HUES48 (cell line): ENCODE results near the gene HNRNPK.
A peak's percentile ranks its signal among the peaks of the same experiment; 100 is the strongest.

Source experiments
- H3K27ac ChIP-seq: one replicate; pipeline ENCODE4 v1.7.0; 2013; ENCODE audit warnings: low read depth, low read length, inconsistent platforms
- H3K27me3 ChIP-seq: 2 replicates; pipeline ENCODE4 v1.6.1; 2013; ENCODE audit warnings: mild to moderate bottlenecking, low read length; ENCODE audit not compliant: control insufficient read depth, insufficient read depth
- H3K36me3 ChIP-seq: 2 replicates; pipeline ENCODE4 v1.6.1; 2013; ENCODE audit warnings: low read length; ENCODE audit not compliant: control insufficient read depth, insufficient read depth
- H3K4me1 ChIP-seq: 2 replicates; pipeline ENCODE4 v1.6.1; 2013; ENCODE audit warnings: mild to moderate bottlenecking, low read length; ENCODE audit not compliant: control insufficient read depth, insufficient read depth
- H3K4me3 ChIP-seq: 2 replicates; pipeline ENCODE4 v1.5.1; 2013; ENCODE audit warnings: mild to moderate bottlenecking, low read depth, low read length
- H3K9ac ChIP-seq: 2 replicates; pipeline ENCODE4 v1.6.1; 2013; ENCODE audit warnings: mild to moderate bottlenecking, low read depth, low read length, moderate library complexity
- H3K9me3 ChIP-seq: 2 replicates; pipeline ENCODE4 v1.6.1; 2013; ENCODE audit warnings: low read length; ENCODE audit not compliant: control insufficient read depth, insufficient read depth

The HNRNPK gene

DNA sequence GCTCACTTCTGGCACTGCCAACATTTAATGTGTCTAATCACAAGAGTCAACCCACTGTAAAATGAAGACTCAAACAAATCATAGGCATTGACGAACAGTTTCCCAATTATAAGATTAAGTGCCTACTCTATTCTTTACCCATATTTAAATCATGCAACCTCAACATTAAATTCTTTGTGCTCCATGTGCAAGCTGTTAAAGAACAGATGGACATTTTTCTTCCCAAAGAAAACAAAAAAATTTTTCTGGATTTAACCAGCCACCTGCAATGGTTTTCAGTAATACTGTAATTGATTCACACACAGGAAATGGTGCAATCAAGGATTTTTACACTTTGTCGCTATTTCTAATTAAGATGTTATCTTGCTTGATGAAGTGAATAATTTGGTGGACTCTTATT, 3.6 kb downstream of the HNRNPK start:
- Histone ChIP-seq H3K9ac (no peak overlapping the region), H3K27ac (peak overlapping the region; percentile 44), H3K4me3 (no peak overlapping the region), H3K9me3 (no peaks in the 10 kb centered on the region), H3K36me3 (peaks cover 76% of the 10 kb centered on the region), H3K4me1 (peaks cover 10% of the 10 kb centered on the region; the same call in 1 of the 2 replicates), H3K27me3 (no peaks in the 10 kb centered on the region)

- Histone ChIP-seq H3K9me3 (no peaks in the 10 kb centered on the region), H3K4me1 (peaks cover 10% of the 10 kb centered on the region; the same call in 1 of the 2 replicates), H3K9ac (no peak overlapping the region), H3K4me3 (no peak overlapping the region), H3K36me3 (peaks cover 86% of the 10 kb centered on the region), H3K27ac (no peak overlapping the region), H3K27me3 (no peaks in the 10 kb centered on the region)
These were observed 4.7 kb downstream of the HNRNPK start for GRCh38 chr9:83975300-83975699.

- H3K9ac ChIP-seq, result no peak overlapping the region
- peaks cover 5% of the 10 kb centered on the region; the same call in 1 of the 2 replicates for H3K4me1 ChIP-seq
- H3K36me3 ChIP-seq, result peaks cover 100% of the 10 kb centered on the region
- no peaks in the 10 kb centered on the region for H3K27me3 ChIP-seq
- no peaks in the 10 kb centered on the region for H3K9me3 ChIP-seq
- H3K4me3 ChIP-seq, result no peak overlapping the region
- no peak overlapping the region for H3K27ac ChIP-seq
These were observed 7.7 kb downstream of the HNRNPK start for GRCh38 chr9:83972286-83972685.

- H3K9me3 ChIP-seq, result no peaks in the 10 kb centered on the region
- no peaks in the 10 kb centered on the region for H3K27me3 ChIP-seq
- H3K4me1 ChIP-seq, result no peaks in the 10 kb centered on the region
- H3K4me3 ChIP-seq, result no peak overlapping the region
- H3K27ac ChIP-seq, result no peak overlapping the region
- no peak overlapping the region for H3K9ac ChIP-seq
- H3K36me3 ChIP-seq, result peaks cover 100% of the 10 kb centered on the region
These were observed 8.5 kb downstream of the HNRNPK start for GRCh38 chr9:83971485-83971884.

DNA sequence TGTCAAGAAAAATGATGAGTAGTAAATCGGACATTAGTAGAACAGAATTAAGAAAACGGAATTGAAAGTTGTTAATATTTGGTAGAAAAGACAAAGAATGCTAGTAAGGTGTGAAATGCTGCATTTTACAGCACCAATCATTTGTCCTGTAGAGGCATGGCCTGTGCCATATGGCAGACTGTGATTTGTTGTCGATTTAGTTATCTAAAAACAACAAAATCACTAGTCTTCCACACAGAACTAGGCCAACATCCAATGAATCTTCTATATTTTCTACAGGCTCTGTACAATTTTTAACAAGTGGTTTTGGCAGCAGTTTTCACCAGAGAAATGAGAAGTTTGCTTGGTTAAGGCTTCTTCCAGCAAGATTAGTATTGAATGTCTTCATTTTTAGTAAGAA, 10.4 kb downstream of the HNRNPK start:
- H3K4me1 ChIP-seq, result no peaks in the 10 kb centered on the region
- no peak overlapping the region for H3K9ac ChIP-seq
- H3K36me3 ChIP-seq, result peaks cover 81% of the 10 kb centered on the region

GRCh38 chr9:83967073-83967472, 12.9 kb downstream of the HNRNPK start:
- H3K9ac ChIP-seq, result no peak overlapping the region
- H3K27ac ChIP-seq, result no peak overlapping the region
- no peaks in the 10 kb centered on the region for H3K4me1 ChIP-seq
- peaks cover 56% of the 10 kb centered on the region for H3K36me3 ChIP-seq
- no peaks in the 10 kb centered on the region for H3K27me3 ChIP-seq
- H3K9me3 ChIP-seq, result no peaks in the 10 kb centered on the region
- no peak overlapping the region for H3K4me3 ChIP-seq

More for the DNA sequence above, 10.4 kb downstream of the HNRNPK start:
- Histone ChIP-seq H3K9me3 (no peaks in the 10 kb centered on the region), H3K27ac (peak overlapping the region; percentile 27), H3K4me3 (no peak overlapping the region), H3K27me3 (no peaks in the 10 kb centered on the region)

DNA sequence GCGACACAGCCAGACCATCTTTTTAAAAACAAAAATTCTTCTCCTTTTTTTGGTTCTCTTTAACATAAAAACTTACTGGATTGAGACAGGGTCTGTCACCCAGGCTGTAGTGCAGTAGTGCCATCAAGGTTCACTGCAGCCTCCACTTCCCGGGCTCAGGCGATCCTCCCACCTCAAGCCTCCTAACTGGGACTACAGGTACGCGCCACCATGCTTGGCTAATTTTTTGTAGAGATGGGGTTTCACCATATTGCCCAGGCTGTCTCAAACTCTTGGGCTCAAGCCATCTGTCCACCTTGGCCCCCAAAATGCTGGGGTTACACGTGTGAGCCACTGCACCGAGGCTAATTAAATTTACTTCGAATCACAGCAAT, 13.8 kb downstream of the HNRNPK start:
- peaks cover 47% of the 10 kb centered on the region for H3K36me3 ChIP-seq
- H3K4me3 ChIP-seq, result no peak overlapping the region
- H3K27ac ChIP-seq, result peak overlapping the region; percentile 11
- no peak overlapping the region for H3K9ac ChIP-seq
- no peaks in the 10 kb centered on the region for H3K9me3 ChIP-seq
- no peaks in the 10 kb centered on the region for H3K27me3 ChIP-seq
- H3K4me1 ChIP-seq, result no peaks in the 10 kb centered on the region

DNA sequence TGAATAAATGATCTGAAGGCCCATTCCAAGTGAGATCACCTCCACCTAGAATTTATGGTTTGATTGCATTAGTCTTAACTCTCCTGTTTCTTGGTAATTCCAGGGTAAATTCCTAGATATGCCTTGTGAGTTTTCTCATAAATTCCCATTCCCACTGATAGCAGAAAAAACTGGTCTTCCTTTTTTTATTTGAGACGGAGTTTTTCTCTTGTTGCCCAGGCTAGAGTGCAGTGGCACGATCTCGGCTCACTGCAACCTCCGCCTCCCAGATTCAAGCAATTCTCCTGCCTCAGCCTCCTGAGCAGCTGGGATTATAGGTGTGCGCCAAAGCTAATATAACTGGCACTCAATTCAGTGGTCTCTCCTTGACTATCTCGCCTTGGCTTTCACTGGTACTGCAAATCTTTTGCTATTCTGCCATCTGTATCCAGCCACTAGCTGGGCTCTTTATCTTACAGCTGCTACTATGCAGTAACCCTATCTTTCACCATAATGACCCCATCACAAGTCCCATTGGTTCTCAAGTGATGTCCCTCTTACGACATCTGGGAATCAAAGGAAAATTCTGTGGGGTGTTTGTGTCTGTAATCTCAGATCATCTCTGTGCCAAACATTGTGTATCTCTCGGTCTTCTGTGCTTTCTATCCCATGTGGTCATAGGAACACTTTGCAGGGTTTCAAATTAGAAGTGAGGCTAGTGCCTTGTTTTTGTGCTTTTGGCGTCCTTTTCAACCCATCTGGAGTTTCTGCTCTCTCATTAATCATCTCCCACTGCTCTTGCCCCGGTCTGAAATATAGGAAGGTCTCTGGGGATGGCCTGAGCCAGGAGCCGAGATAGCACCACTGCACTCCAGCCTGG, 14.4 kb downstream of the HNRNPK start:
- H3K4me3 ChIP-seq, result no peak overlapping the region
- H3K9me3 ChIP-seq, result no peaks in the 10 kb centered on the region
- H3K27me3 ChIP-seq, result no peaks in the 10 kb centered on the region
- no peaks in the 10 kb centered on the region for H3K4me1 ChIP-seq
- peak overlapping the region; percentile 59 for H3K27ac ChIP-seq
- peaks cover 41% of the 10 kb centered on the region for H3K36me3 ChIP-seq
- no peak overlapping the region for H3K9ac ChIP-seq

GRCh38 chr9:83964973-83965349, 15.1 kb downstream of the HNRNPK start:
- Histone ChIP-seq H3K36me3 (peaks cover 34% of the 10 kb centered on the region), H3K4me3 (no peak overlapping the region), H3K9ac (no peak overlapping the region), H3K4me1 (no peaks in the 10 kb centered on the region), H3K9me3 (no peaks in the 10 kb centered on the region), H3K27ac (peak overlapping the region; percentile 59), H3K27me3 (no peaks in the 10 kb centered on the region)

GRCh38 chr9:83962165-83962564, 17.9 kb downstream of the HNRNPK start:
- Histone ChIP-seq H3K27me3 (no peaks in the 10 kb centered on the region), H3K9ac (no peak overlapping the region), H3K36me3 (peaks cover 7% of the 10 kb centered on the region), H3K4me3 (no peak overlapping the region), H3K9me3 (no peaks in the 10 kb centered on the region), H3K27ac (no peak overlapping the region), H3K4me1 (no peaks in the 10 kb centered on the region; the same call in 1 of the 2 replicates)

GRCh38 chr9:83960991-83961390, 19.0 kb downstream of the HNRNPK start:
- Histone ChIP-seq H3K9me3 (no peaks in the 10 kb centered on the region), H3K36me3 (no peaks in the 10 kb centered on the region), H3K27me3 (no peaks in the 10 kb centered on the region), H3K27ac (no peak overlapping the region), H3K9ac (no peak overlapping the region), H3K4me1 (no peaks in the 10 kb centered on the region; the same call in 1 of the 2 replicates), H3K4me3 (no peak overlapping the region)
